Upper lobe of right lung (tissue), 1 donor: ENCODE data around the gene TCP11. TPM values are rescaled to one million over a fixed set of nuclear protein-coding genes. Genes with fewer than 3 reads are reported as not detected.

ENCODE experiments used
- ATAC-seq: fragments of 200-7000 bp; cut with Tn5 transposase; one replicate; pipeline ENCODE4 v1.9.1; 2020; ENCODE audit warnings: mild to moderate bottlenecking, moderate library complexity
- DNase-seq: peaks from one replicate; pipeline ENCODE4 v3.0.0-alpha.2; 2020
- H3K27ac ChIP-seq: fragments of 200-600 bp; one replicate; pipeline ENCODE4 v1.8.0; 2022
- H3K27me3 ChIP-seq: fragments of 200-600 bp; one replicate; pipeline ENCODE4 v1.8.0; 2022; ENCODE audit warnings: mild to moderate bottlenecking
- H3K36me3 ChIP-seq: fragments of 200-600 bp; one replicate; pipeline ENCODE4 v1.8.0; 2022
- H3K4me1 ChIP-seq: fragments of 200-600 bp; one replicate; pipeline ENCODE4 v1.8.0; 2022
- H3K4me3 ChIP-seq: fragments of 200-600 bp; one replicate; pipeline ENCODE4 v1.8.0; 2022; ENCODE audit warnings: mild to moderate bottlenecking
- H3K9me3 ChIP-seq: fragments of 200-600 bp; one replicate; pipeline ENCODE4 v1.8.0; 2022
- intact Hi-C: fragments of 100-400 bp; cut with DNase I; formaldehyde crosslinking; loops from one replicate; pipeline ENCODE4 v1.11.0; 2022
- total RNA-seq: library from RNA; stranded (reverse); fragmentation: NEBNext Ultra II Directional; extraction: Animal tissue kit (Norgen Biotek cat#: 25700); gene quantifications from one replicate; pipeline ENCODE4 v1.2.1, GENCODE V29; 2021
- TF ChIP-seq, protein P1 (sequence below): fragments of 200-600 bp; IDR thresholded peaks from one replicate; pipeline ENCODE4 v1.8.0; 2022; ENCODE audit warnings: antibody characterized with exemption
- donor health status: DM: no; HTN: yes; CAD: no; lungs with severe emphysema.

TCP11 gene
- total RNA-seq, 1 donor from 2014 or later: not detected

DNA sequence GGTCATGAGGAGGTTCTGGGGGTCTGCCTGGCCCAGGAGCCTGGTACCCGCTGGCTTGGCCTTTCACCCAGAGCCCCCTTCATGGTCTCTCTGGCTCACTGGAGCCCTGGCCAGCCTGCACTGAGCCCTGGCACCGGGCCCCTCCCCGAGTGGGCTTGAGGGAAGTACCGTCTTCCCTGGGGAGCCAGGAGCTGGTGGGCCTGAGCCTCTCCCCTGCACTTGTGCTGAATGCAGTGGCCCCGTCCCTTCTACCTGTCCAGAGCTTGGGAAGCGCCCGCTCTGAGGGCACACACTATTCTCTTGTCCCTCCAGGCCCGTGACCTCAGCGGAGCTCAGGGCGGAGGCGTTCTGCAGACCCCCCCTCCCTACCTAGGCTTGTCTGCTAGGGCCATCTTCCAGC, 62.2 kb downstream of the TCP11 start:
- peaks cover 4% of the 10 kb centered on the region for H3K4me1 ChIP-seq
- ATAC-seq (no peak), DNase-seq (peak; percentile 57)
- peaks cover 91% of the 10 kb centered on the region for H3K36me3 ChIP-seq
- no peak overlapping the region for H3K4me3 ChIP-seq
- intact Hi-C loops: no loop called here
- TF ChIP-seq, protein P1, sequence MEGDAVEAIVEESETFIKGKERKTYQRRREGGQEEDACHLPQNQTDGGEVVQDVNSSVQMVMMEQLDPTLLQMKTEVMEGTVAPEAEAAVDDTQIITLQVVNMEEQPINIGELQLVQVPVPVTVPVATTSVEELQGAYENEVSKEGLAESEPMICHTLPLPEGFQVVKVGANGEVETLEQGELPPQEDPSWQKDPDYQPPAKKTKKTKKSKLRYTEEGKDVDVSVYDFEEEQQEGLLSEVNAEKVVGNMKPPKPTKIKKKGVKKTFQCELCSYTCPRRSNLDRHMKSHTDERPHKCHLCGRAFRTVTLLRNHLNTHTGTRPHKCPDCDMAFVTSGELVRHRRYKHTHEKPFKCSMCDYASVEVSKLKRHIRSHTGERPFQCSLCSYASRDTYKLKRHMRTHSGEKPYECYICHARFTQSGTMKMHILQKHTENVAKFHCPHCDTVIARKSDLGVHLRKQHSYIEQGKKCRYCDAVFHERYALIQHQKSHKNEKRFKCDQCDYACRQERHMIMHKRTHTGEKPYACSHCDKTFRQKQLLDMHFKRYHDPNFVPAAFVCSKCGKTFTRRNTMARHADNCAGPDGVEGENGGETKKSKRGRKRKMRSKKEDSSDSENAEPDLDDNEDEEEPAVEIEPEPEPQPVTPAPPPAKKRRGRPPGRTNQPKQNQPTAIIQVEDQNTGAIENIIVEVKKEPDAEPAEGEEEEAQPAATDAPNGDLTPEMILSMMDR: no peak
- no peak overlapping the region for H3K27ac ChIP-seq
- H3K27me3 ChIP-seq: no peaks in the 10 kb centered on the region
- no peaks in the 10 kb centered on the region for H3K9me3 ChIP-seq

DNA sequence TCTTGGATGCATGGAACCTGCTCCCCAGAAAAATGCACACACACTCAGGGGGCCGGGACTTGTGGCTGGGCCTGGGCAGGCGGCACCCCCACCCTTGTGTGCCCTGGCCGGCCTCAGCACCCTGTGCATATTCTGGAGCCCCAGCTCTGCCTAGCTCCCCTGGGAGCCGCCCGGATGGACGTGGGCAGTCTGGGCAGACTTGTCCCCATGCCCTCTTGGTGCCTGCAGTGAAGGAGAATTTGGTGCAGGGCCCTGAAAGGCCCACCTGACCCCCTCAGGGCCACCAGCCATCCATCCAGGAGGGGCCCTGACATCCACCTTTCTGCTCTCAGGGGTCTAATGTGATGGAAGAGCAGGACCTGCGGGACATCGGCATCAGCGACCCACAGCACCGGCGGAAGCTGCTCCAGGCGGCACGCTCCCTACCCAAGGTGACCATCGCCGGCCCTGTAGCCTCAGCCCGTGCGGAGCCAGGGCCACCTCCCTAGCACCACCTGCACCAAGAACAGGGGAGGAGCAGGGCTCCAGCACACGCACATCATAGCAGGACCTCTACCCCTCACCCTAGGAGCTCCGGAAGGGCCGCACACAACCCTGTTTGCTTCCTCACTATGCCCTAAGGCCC, 62.8 kb downstream of the TCP11 start:
- Histone ChIP-seq H3K4me3 (no peak overlapping the region), H3K9me3 (no peaks in the 10 kb centered on the region), H3K27me3 (no peaks in the 10 kb centered on the region), H3K27ac (no peak overlapping the region), H3K4me1 (peaks cover 4% of the 10 kb centered on the region), H3K36me3 (peaks cover 91% of the 10 kb centered on the region)
- intact Hi-C loops: no loop called here
- TF ChIP-seq, protein P1: no peak
- DNase-seq (peak; percentile 53), ATAC-seq (no peak)

- ATAC-seq (no peak), DNase-seq (peak; percentile 18)
- H3K4me1 ChIP-seq: peaks cover 4% of the 10 kb centered on the region
- H3K4me3 ChIP-seq: no peak overlapping the region
- no peaks in the 10 kb centered on the region for H3K9me3 ChIP-seq
- H3K27ac ChIP-seq: no peak overlapping the region
- TF ChIP-seq, protein P1: no peak
- peaks cover 91% of the 10 kb centered on the region for H3K36me3 ChIP-seq
- H3K27me3 ChIP-seq: no peaks in the 10 kb centered on the region
- intact Hi-C loops: no loop called here
Measured at GRCh38 chr6:35077713-35078105, 63.4 kb downstream of the TCP11 start.

- Histone ChIP-seq H3K4me1 (peaks cover 4% of the 10 kb centered on the region), H3K4me3 (no peak overlapping the region), H3K27me3 (no peaks in the 10 kb centered on the region), H3K36me3 (peaks cover 89% of the 10 kb centered on the region), H3K9me3 (no peaks in the 10 kb centered on the region), H3K27ac (no peak overlapping the region)
- TF ChIP-seq, protein P1: no peak
- ATAC-seq: no peak
- DNase-seq: peak; percentile 33
- intact Hi-C loops: no loop called here
Measured at GRCh38 chr6:35076997-35077712, 64.0 kb downstream of the TCP11 start.

GRCh38 chr6:35073766-35074471, 67.2 kb downstream of the TCP11 start:
- no peak overlapping the region for H3K4me3 ChIP-seq
- TF ChIP-seq, protein P1: no peak
- no peaks in the 10 kb centered on the region for H3K27me3 ChIP-seq
- no peaks in the 10 kb centered on the region for H3K4me1 ChIP-seq
- no peak overlapping the region for H3K27ac ChIP-seq
- no peaks in the 10 kb centered on the region for H3K9me3 ChIP-seq
- intact Hi-C loops: no loop called here
- ATAC-seq: no peak
- H3K36me3 ChIP-seq: peaks cover 67% of the 10 kb centered on the region
- DNase-seq: no peak
